AG04450 (cell line): ENCODE data around the gene C11orf21. TPM values are rescaled to one million over a fixed set of nuclear protein-coding genes. Genes with fewer than 3 reads are reported as not detected.

Experiments used
- CTCF ChIA-PET: fragments of 300-600, 350-600 bp; formaldehyde crosslinking; extraction: SDS; loops from one replicate; lab custom pipeline; 2022; ENCODE audit warnings: antibody characterized with exemption, inconsistent platforms; lab: Charles Lee
- POLR2A ChIA-PET: fragments of 350-600 bp; formaldehyde crosslinking; extraction: SDS; loops from one replicate; lab custom pipeline; 2021; ENCODE audit warnings: antibody characterized with exemption, inconsistent platforms; lab: Yijun Ruan, JAX
- DNase-seq: peaks from one replicate; pipeline ENCODE4 v3.0.0-alpha.2; 2011; ENCODE audit warnings: low read depth, low spot score
- H3K27ac ChIP-seq: one replicate; pipeline ENCODE4 v1.5.1; 2012; ENCODE audit warnings: low read depth, low read length, control low read depth
- H3K27me3 ChIP-seq: one replicate; pipeline ENCODE4 v1.6.0; 2012; ENCODE audit warnings: low read length; ENCODE audit not compliant: control insufficient read depth, insufficient read depth
- H3K4me3 ChIP-seq: 2 replicates; pipeline ENCODE4 v1.5.1; 2011; ENCODE audit warnings: mild to moderate bottlenecking, low read depth, low read length, control low read depth
- H3K9me3 ChIP-seq: 2 replicates; pipeline ENCODE4 v1.5.1; 2012; ENCODE audit warnings: low read length; ENCODE audit not compliant: control insufficient read depth, insufficient read depth
- CTCF ChIP-seq: IDR thresholded peaks from 2 replicates; pipeline ENCODE4 v1.5.1; 2011; ENCODE audit warnings: low read depth, low read length, control low read depth, inconsistent platforms
- polyA plus RNA-seq: library from polyadenylated mRNA; depleted of rRNA; stranded (reverse); fragments of >200 nt; gene quantifications from 2 replicates; pipeline ENCODE4 v1.2.3, GENCODE V29; 2011

The C11orf21 gene
- polyA plus RNA-seq, 1 experiment, result not detected

GRCh38 chr11:2265854-2266585 lies 35.7 kb downstream of the C11orf21 start:
- Histone ChIP-seq H3K27me3 (peaks cover 27% of the 10 kb centered on the region), H3K27ac (no peak overlapping the region), H3K9me3 (no peaks in the 10 kb centered on the region; the same call in 1 of the 2 replicates), H3K4me3 (no peak overlapping the region)
- ChIA-PET POLR2A (no interaction called here), CTCF (no interaction called here)
- DNase-seq, result no peak
- no peak for TF ChIP-seq CTCF

- Histone ChIP-seq H3K4me3 (no peak overlapping the region), H3K27me3 (peaks cover 22% of the 10 kb centered on the region), H3K27ac (no peak overlapping the region), H3K9me3 (no peaks in the 10 kb centered on the region; the same call in 1 of the 2 replicates)
- CTCF ChIA-PET, result no interaction called here
- no peak for TF ChIP-seq CTCF
- no peak for DNase-seq
- POLR2A ChIA-PET, result no interaction called here
These were observed 36.3 kb downstream of the C11orf21 start for GRCh38 chr11:2265396-2265795.

GRCh38 chr11:2264366-2265053 lies 37.2 kb downstream of the C11orf21 start:
- no peak for DNase-seq
- ChIA-PET CTCF (no interaction called here), POLR2A (no interaction called here)
- Histone ChIP-seq H3K4me3 (no peak overlapping the region), H3K27me3 (peaks cover 21% of the 10 kb centered on the region), H3K27ac (no peak overlapping the region), H3K9me3 (no peaks in the 10 kb centered on the region; the same call in 1 of the 2 replicates)
- no peak for TF ChIP-seq CTCF

GRCh38 chr11:2263724-2264360 lies 37.9 kb downstream of the C11orf21 start:
- no peaks in the 10 kb centered on the region; the same call in 1 of the 2 replicates for H3K9me3 ChIP-seq
- no peak for DNase-seq
- ChIA-PET CTCF (no interaction called here), POLR2A (no interaction called here)
- no peak overlapping the region for H3K27ac ChIP-seq
- no peak overlapping the region for H3K4me3 ChIP-seq
- peaks cover 24% of the 10 kb centered on the region for H3K27me3 ChIP-seq
- no peak for TF ChIP-seq CTCF
